ENCODE results near the gene ERCC2. TPM values are rescaled to one million over a fixed set of nuclear protein-coding genes. Genes with fewer than 3 reads are reported as not detected.
A peak's percentile ranks its signal among the peaks of the same experiment; 100 is the strongest.

Gene ERCC2
- total RNA-seq, 2 donors from 2014 or later: 87.9 to 105 TPM

- Histone ChIP-seq H3K36me3 (ENCODE audit: control insufficient read depth, insufficient read depth, low read length) (peaks cover 6% of the 10 kb centered on the region), H3K9ac (ENCODE audit: extremely low read depth, low read length, poor library complexity, severe bottlenecking) (no peak overlapping the region), H3K4me3 (ENCODE audit: low read length) (no peak overlapping the region), H3K27me3 (ENCODE audit: control insufficient read depth, insufficient read depth, low read length, poor library complexity, severe bottlenecking) (no peaks in the 10 kb centered on the region), H3K4me1 (ENCODE audit: control insufficient read depth, insufficient read depth, low read length) (no peaks in the 10 kb centered on the region), H3K9me3 (ENCODE audit: control insufficient read depth, low read length) (no peaks in the 10 kb centered on the region), H3K27ac (ENCODE audit: low read depth, low read length) (no peak overlapping the region)
- Mint-ChIP-seq H3K36me3 (ENCODE audit: low read depth) (peaks cover 9% of the 10 kb centered on the region), H3K9me3 (peaks cover 5% of the 10 kb centered on the region), H3K27me3 (ENCODE audit: insufficient read depth) (peaks cover 33% of the 10 kb centered on the region), H3K4me3 (no peak overlapping the region), H3K4me1 (no peaks in the 10 kb centered on the region), H3K27ac (no peak overlapping the region)
- peak; percentile 70 for DNase-seq
- WGBS, 2 experiments (ENCODE audit: insufficient coverage in 1 of 2, insufficient read length in 1 of 2): 17 to 55% methylated on average over 2 to 5 of the region's 5 CpGs
- TF ChIP-seq CTCF (conservative IDR thresholded peaks at IDR 0.05): no peak
These were observed 65.0 kb downstream of the ERCC2 start for GRCh38 chr19:45305421-45305820.

- DNase-seq: no peak
- Histone ChIP-seq H3K9ac (ENCODE audit: extremely low read depth, low read length, poor library complexity, severe bottlenecking) (no peak overlapping the region), H3K4me1 (ENCODE audit: control insufficient read depth, insufficient read depth, low read length) (no peaks in the 10 kb centered on the region), H3K9me3 (ENCODE audit: control insufficient read depth, low read length) (no peaks in the 10 kb centered on the region), H3K4me3 (ENCODE audit: low read length) (no peak overlapping the region), H3K27ac (ENCODE audit: low read depth, low read length) (no peak overlapping the region), H3K36me3 (ENCODE audit: control insufficient read depth, insufficient read depth, low read length) (peaks cover 8% of the 10 kb centered on the region), H3K27me3 (ENCODE audit: control insufficient read depth, insufficient read depth, low read length, poor library complexity, severe bottlenecking) (no peaks in the 10 kb centered on the region)
- whole genome bisulfite sequencing, 2 experiments (ENCODE audit: insufficient coverage in 1 of 2, insufficient read length in 1 of 2): 86 to 91% methylated on average over 1 to 4 of the region's 4 CpGs
- Mint-ChIP-seq H3K36me3 (ENCODE audit: low read depth) (peaks cover 13% of the 10 kb centered on the region), H3K27me3 (ENCODE audit: insufficient read depth) (peaks cover 33% of the 10 kb centered on the region), H3K27ac (no peak overlapping the region), H3K9me3 (peaks cover 5% of the 10 kb centered on the region), H3K4me3 (no peak overlapping the region), H3K4me1 (no peaks in the 10 kb centered on the region)
- TF ChIP-seq CTCF (conservative IDR thresholded peaks at IDR 0.05): no peak
These were observed 65.4 kb downstream of the ERCC2 start for GRCh38 chr19:45305007-45305406.

- Mint-ChIP-seq H3K27ac (no peak overlapping the region), H3K36me3 (ENCODE audit: low read depth) (peaks cover 20% of the 10 kb centered on the region), H3K9me3 (peaks cover 5% of the 10 kb centered on the region), H3K27me3 (ENCODE audit: insufficient read depth) (peaks cover 33% of the 10 kb centered on the region), H3K4me1 (no peaks in the 10 kb centered on the region), H3K4me3 (no peak overlapping the region)
- 72 to 81% methylated on average over 3 to 4 of the region's 4 CpGs for WGBS, 2 experiments (ENCODE audit: insufficient coverage in 1 of 2, insufficient read length in 1 of 2)
- H3K27ac ChIP-seq (ENCODE audit: low read depth, low read length): no peak overlapping the region
- no peaks in the 10 kb centered on the region for H3K27me3 ChIP-seq (ENCODE audit: control insufficient read depth, insufficient read depth, low read length, poor library complexity, severe bottlenecking)
- DNase-seq: no peak
- H3K4me1 ChIP-seq (ENCODE audit: control insufficient read depth, insufficient read depth, low read length): no peaks in the 10 kb centered on the region
- no peak for TF ChIP-seq CTCF (conservative IDR thresholded peaks at IDR 0.05)
- no peaks in the 10 kb centered on the region for H3K9me3 ChIP-seq (ENCODE audit: control insufficient read depth, low read length)
- no peak overlapping the region for H3K4me3 ChIP-seq (ENCODE audit: low read length)
- H3K9ac ChIP-seq (ENCODE audit: extremely low read depth, low read length, poor library complexity, severe bottlenecking): no peak overlapping the region
- H3K36me3 ChIP-seq (ENCODE audit: control insufficient read depth, insufficient read depth, low read length): peaks cover 8% of the 10 kb centered on the region
These were observed 66.0 kb downstream of the ERCC2 start for GRCh38 chr19:45304141-45304926.
